Measurements from ENCODE around the gene PRIMPOL. TPM values are rescaled to one million over a fixed set of nuclear protein-coding genes. Genes with fewer than 3 reads are reported as not detected.
"Not testable (repeated sequence)": the region's sequence is repeated elsewhere in the genome, so short reads cannot be mapped to it uniquely, and the experiment has no call there.

PRIMPOL gene
- total RNA-seq, 1 experiment from 2014 or later, result 9.4 TPM

DNA sequence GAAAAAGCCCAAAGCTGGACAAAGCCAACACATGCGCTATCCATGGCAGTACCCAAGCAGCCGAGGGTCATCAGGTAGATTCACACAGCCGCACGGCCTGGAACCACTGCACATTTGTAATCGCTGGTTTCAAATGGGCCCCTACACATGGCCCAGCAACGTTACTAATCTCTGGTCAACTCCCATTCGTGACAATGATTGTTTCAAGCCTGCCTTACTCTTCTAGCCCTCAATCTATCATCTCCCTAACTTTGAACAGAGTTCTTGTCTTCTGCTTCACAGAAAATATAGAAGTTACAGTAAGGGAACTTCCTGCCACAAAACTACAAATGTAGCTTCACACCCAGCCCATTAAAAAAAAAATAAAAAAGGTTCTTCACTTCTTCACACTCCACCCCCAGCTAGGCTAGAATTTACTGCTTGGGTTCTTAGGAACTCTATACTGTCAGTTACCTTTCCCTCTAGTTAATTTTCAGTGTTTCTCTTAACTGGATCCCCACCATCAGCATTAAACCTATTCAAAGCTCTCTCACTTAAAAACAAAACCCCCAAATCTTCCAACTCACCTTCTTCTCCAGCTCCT lies 24.5 kb upstream of the PRIMPOL start:
- no peaks in the 10 kb centered on the region for H3F3A ChIP-seq (ENCODE audit: low read length, unreplicated experiment)
- H3K79me2 ChIP-seq (ENCODE audit: low read length), result no peaks in the 10 kb centered on the region
- intact Hi-C loops (cut with micrococcal nuclease), result no loop called here
- TF ChIP-seq EZH2phosphoT487 (IDR thresholded peaks at IDR 0.05; ENCODE audit: borderline replicate concordance, low read length), result no peak
- no peak for TF ChIP-seq EZH2 (IDR thresholded peaks at IDR 0.05; ENCODE audit: low read length, unreplicated experiment)
- TF ChIP-seq, protein P1, sequence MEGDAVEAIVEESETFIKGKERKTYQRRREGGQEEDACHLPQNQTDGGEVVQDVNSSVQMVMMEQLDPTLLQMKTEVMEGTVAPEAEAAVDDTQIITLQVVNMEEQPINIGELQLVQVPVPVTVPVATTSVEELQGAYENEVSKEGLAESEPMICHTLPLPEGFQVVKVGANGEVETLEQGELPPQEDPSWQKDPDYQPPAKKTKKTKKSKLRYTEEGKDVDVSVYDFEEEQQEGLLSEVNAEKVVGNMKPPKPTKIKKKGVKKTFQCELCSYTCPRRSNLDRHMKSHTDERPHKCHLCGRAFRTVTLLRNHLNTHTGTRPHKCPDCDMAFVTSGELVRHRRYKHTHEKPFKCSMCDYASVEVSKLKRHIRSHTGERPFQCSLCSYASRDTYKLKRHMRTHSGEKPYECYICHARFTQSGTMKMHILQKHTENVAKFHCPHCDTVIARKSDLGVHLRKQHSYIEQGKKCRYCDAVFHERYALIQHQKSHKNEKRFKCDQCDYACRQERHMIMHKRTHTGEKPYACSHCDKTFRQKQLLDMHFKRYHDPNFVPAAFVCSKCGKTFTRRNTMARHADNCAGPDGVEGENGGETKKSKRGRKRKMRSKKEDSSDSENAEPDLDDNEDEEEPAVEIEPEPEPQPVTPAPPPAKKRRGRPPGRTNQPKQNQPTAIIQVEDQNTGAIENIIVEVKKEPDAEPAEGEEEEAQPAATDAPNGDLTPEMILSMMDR (conservative IDR thresholded peaks at IDR 0.05; ENCODE audit: low read depth, low read length), result no peak
- H2AFZ ChIP-seq (ENCODE audit: low read length), result no peak overlapping the region
- DNase-seq, result no peak
- H3K9ac ChIP-seq (ENCODE audit: low read length), result no peak overlapping the region
- H3K4me3 ChIP-seq (ENCODE audit: low read length), result no peak overlapping the region
- H3K9me2 ChIP-seq (replicated peaks; ENCODE audit: low read length), result no peaks in the 10 kb centered on the region
- POLR2A ChIA-PET (ENCODE audit: unreplicated experiment), result interaction anchor here (0.6 kb wide), 2 partner anchors 26 to 176 kb away, joined by 3 to 4 read pairs; no protein-coding TSS in a partner anchor
- no peak overlapping the region for H3K4me2 ChIP-seq (ENCODE audit: low read length)
- H3K9me3 ChIP-seq (ENCODE audit: low read length), result no peaks in the 10 kb centered on the region
- no peak for ATAC-seq
- H3K4me1 ChIP-seq (ENCODE audit: insufficient read depth, low read length), result no peaks in the 10 kb centered on the region
- no peaks in the 10 kb centered on the region for H4K20me1 ChIP-seq (ENCODE audit: low read length)
- H3K27ac ChIP-seq (ENCODE audit: low read length), result no peak overlapping the region
- CTCF ChIA-PET, result no interaction called here
- H3K27me3 ChIP-seq (ENCODE audit: low read length), result no peaks in the 10 kb centered on the region
- no TSS peak for BruUV-seq (replicated peaks)
- H3K36me3 ChIP-seq (ENCODE audit: low read depth, low read length), result peaks cover 2% of the 10 kb centered on the region; the same call in 1 of the 2 replicates

DNA sequence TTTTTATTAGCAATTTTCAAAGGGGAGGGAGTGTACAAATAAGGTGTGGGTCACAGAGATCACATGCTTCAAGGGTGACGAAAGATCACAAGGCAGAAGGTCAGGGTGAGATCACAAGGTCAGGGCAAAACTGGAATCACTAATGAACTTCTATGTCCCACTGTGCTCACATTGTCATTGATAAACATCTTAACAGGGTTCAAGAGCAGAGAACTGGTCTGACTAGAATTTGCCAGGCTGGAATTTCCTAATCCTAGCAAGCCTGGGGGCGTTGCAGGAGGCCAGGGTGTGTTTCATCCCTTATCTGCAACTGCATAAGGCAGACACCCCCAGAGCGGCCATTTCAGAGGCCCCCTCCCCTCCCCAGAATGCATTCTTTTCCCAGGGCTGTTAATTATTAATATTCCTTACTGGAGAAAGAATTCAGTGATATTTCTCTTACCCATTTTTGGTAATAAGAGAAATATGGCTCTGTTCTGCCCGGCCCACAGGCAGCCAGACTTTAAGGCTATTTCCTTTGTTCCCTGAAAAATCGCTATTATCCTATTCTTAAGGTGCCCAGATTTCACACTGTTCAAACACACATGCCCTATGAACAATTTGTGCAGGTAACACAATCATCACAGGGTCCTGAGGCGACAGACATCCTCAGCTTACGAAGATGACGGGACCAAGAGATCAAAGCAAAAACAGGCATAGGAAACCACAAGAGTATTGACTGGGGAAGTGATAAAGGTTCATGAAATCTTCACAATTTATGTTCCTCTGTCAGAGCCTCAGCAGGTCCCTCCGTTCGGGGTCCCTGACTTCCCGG lies 23.5 kb upstream of the PRIMPOL start:
- H3K36me3 ChIP-seq (ENCODE audit: low read depth, low read length); H3K4me2 ChIP-seq (ENCODE audit: low read length); BruUV-seq (replicated peaks); H3K79me2 ChIP-seq (ENCODE audit: low read length); H3K9me3 ChIP-seq (ENCODE audit: low read length); intact Hi-C loops (cut with micrococcal nuclease); H4K20me1 ChIP-seq (ENCODE audit: low read length); H3F3A ChIP-seq (ENCODE audit: low read length, unreplicated experiment); H2AFZ ChIP-seq (ENCODE audit: low read length); ATAC-seq; DNase-seq; H3K9ac ChIP-seq (ENCODE audit: low read length); H3K9me2 ChIP-seq (replicated peaks; ENCODE audit: low read length); H3K27ac ChIP-seq (ENCODE audit: low read length); H3K4me1 ChIP-seq (ENCODE audit: insufficient read depth, low read length); CTCF ChIA-PET; H3K27me3 ChIP-seq (ENCODE audit: low read length); H3K4me3 ChIP-seq (ENCODE audit: low read length): not testable (repeated sequence)
- POLR2A ChIA-PET (ENCODE audit: unreplicated experiment), result interaction anchor here (0.6 kb wide), 1 partner anchor 175 kb away, joined by 3 read pairs; no protein-coding TSS in a partner anchor

DNA sequence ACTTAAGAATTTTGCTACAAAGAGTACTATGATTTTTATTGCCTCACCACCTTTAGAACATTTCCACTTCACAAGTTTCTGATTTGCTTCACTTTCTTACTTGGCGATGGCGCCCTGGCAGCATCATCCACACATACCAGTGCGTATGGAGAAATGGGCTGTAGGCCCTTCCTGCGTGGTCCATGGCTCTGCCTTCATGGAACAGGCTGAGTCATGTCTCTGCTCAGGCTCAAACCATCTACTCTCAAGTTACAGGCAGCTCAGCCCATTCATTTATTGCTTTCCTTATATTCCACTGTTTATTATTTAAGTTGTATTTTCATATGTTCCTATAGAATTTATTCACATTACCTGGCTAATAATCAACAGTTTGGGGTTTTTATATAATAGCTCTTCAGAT lies 21.4 kb upstream of the PRIMPOL start:
- ChIA-PET CTCF (no interaction called here), POLR2A (ENCODE audit: unreplicated experiment) (no interaction called here)
- Histone ChIP-seq H3K27me3 (ENCODE audit: low read length) (no peaks in the 10 kb centered on the region), H3K4me1 (ENCODE audit: insufficient read depth, low read length) (no peaks in the 10 kb centered on the region), H4K20me1 (ENCODE audit: low read length) (no peaks in the 10 kb centered on the region), H3K4me2 (ENCODE audit: low read length) (no peak overlapping the region), H3K79me2 (ENCODE audit: low read length) (no peaks in the 10 kb centered on the region), H3K27ac (ENCODE audit: low read length) (no peak overlapping the region), H3K4me3 (ENCODE audit: low read length) (no peak overlapping the region), H3K9me3 (ENCODE audit: low read length) (no peaks in the 10 kb centered on the region), H2AFZ (ENCODE audit: low read length) (no peak overlapping the region), H3K9me2 (replicated peaks; ENCODE audit: low read length) (no peaks in the 10 kb centered on the region), H3F3A (ENCODE audit: low read length, unreplicated experiment) (no peaks in the 10 kb centered on the region), H3K9ac (ENCODE audit: low read length) (no peak overlapping the region), H3K36me3 (ENCODE audit: low read depth, low read length) (peaks cover 5% of the 10 kb centered on the region; the same call in 1 of the 2 replicates)
- intact Hi-C loops (cut with micrococcal nuclease), result no loop called here
- TF ChIP-seq, protein P1 (conservative IDR thresholded peaks at IDR 0.05; ENCODE audit: low read depth, low read length), result no peak
- TF ChIP-seq EZH2phosphoT487 (IDR thresholded peaks at IDR 0.05; ENCODE audit: borderline replicate concordance, low read length) (no peak), EZH2 (IDR thresholded peaks at IDR 0.05; ENCODE audit: low read length, unreplicated experiment) (no peak)
- DNase-seq (no peak), ATAC-seq (no peak)
- BruUV-seq (replicated peaks), result no TSS peak
